Trophoblast cell (in vitro differentiated cells and primary cell): Measurements from ENCODE around the gene LRIG1. TPM values are rescaled to one million over a fixed set of nuclear protein-coding genes. Genes with fewer than 3 reads are reported as not detected.

Source experiments
- DNase-seq, 2 donors: peaks; one replicate each; pipeline ENCODE4 v3.0.0-alpha.2; 2016
- H2AFZ ChIP-seq: 2 replicates; pipeline ENCODE4 v1.6.1; 2013; ENCODE audit warnings: low read length, moderate library complexity, mild to moderate bottlenecking; ENCODE audit not compliant: insufficient read depth, poor library complexity
- H2AK5ac ChIP-seq: 2 replicates; pipeline ENCODE4 v1.6.1; 2013; ENCODE audit warnings: mild to moderate bottlenecking, low read length
- H2BK120ac ChIP-seq: 2 replicates; pipeline ENCODE4 v1.6.1; 2013; ENCODE audit warnings: low read length, mild to moderate bottlenecking, moderate library complexity; ENCODE audit not compliant: insufficient read depth, poor library complexity
- H2BK12ac ChIP-seq: 2 replicates; pipeline ENCODE4 v1.6.1; 2013; ENCODE audit warnings: mild to moderate bottlenecking, low read length, moderate library complexity
- H2BK5ac ChIP-seq: 2 replicates; pipeline ENCODE4 v1.6.1; 2013; ENCODE audit warnings: low read length, low read depth, moderate library complexity, mild to moderate bottlenecking; ENCODE audit not compliant: poor library complexity
- H3K14ac ChIP-seq: 2 replicates; pipeline ENCODE4 v1.6.1; 2013; ENCODE audit warnings: mild to moderate bottlenecking, low read length
- H3K18ac ChIP-seq: 2 replicates; pipeline ENCODE4 v1.6.1; 2013; ENCODE audit warnings: mild to moderate bottlenecking, low read length
- H3K23ac ChIP-seq: 2 replicates; pipeline ENCODE4 v1.6.1; 2013; ENCODE audit warnings: low read length
- H3K27ac ChIP-seq: 2 replicates; pipeline ENCODE4 v1.5.1; 2013; ENCODE audit warnings: low read depth, mild to moderate bottlenecking, inconsistent platforms, low read length, moderate library complexity
- H3K27me3 ChIP-seq: 2 replicates; pipeline ENCODE4 v1.6.1; 2013; ENCODE audit warnings: inconsistent platforms, mild to moderate bottlenecking, low read length, moderate library complexity; ENCODE audit not compliant: insufficient read depth
- H3K36me3 ChIP-seq, 2 experiments: 1 replicate in 1 of 2; 2 replicates in 1 of 2; pipeline ENCODE4 v1.6.1; 2013; ENCODE audit warnings: low read length in 2 of 2, mild to moderate bottlenecking in 2 of 2, moderate library complexity in 1 of 2; ENCODE audit not compliant: insufficient read depth in 2 of 2, control insufficient read depth in 1 of 2
- H3K4ac ChIP-seq: 2 replicates; pipeline ENCODE4 v1.6.1; 2013; ENCODE audit warnings: low read depth, mild to moderate bottlenecking, low read length, moderate library complexity
- H3K4me1 ChIP-seq, 2 experiments: 1 replicate in 1 of 2; 2 replicates in 1 of 2; pipeline ENCODE4 v1.6.1; 2013; ENCODE audit warnings: low read length in 2 of 2, mild to moderate bottlenecking in 2 of 2, moderate library complexity in 1 of 2; ENCODE audit not compliant: insufficient read depth in 2 of 2, control insufficient read depth in 1 of 2
- H3K4me2 ChIP-seq: 2 replicates; pipeline ENCODE4 v1.6.1; 2013; ENCODE audit warnings: inconsistent platforms, mild to moderate bottlenecking, low read length, moderate library complexity
- H3K4me3 ChIP-seq: 2 replicates; pipeline ENCODE4 v1.5.1; 2013; ENCODE audit warnings: mild to moderate bottlenecking, low read depth, low read length, inconsistent platforms
- H3K79me1 ChIP-seq: one replicate; pipeline ENCODE4 v1.6.1; 2013; ENCODE audit warnings: low read length
- H3K79me2 ChIP-seq: 2 replicates; pipeline ENCODE4 v1.6.1; 2013; ENCODE audit warnings: low read length, mild to moderate bottlenecking; ENCODE audit not compliant: control insufficient read depth, insufficient read depth, poor library complexity
- H3K9ac ChIP-seq: 2 replicates; pipeline ENCODE4 v1.6.1; 2013; ENCODE audit warnings: mild to moderate bottlenecking, low read length
- H3K9me3 ChIP-seq: 2 replicates; pipeline ENCODE4 v1.6.1; 2013; ENCODE audit warnings: low read depth, mild to moderate bottlenecking, control low read depth, inconsistent platforms, low read length; ENCODE audit not compliant: insufficient read depth
- H4K12ac ChIP-seq: 2 replicates; pipeline ENCODE4 v1.6.1; 2013; ENCODE audit warnings: low read depth, mild to moderate bottlenecking, low read length, moderate library complexity
- H4K8ac ChIP-seq: 2 replicates; pipeline ENCODE4 v1.6.1; 2013; ENCODE audit warnings: low read depth, mild to moderate bottlenecking, low read length, moderate library complexity
- H4K91ac ChIP-seq: one replicate; pipeline ENCODE4 v1.6.1; 2013; ENCODE audit warnings: low read depth, mild to moderate bottlenecking, low read length, moderate library complexity
- WGBS: extraction: QIAGEN DNeasy Blood & Tissue Kit; methylation state at CpG from one replicate; pipeline ENCODE4 v1.1.7; 2013; ENCODE audit warnings: missing lambda C conversion rate; ENCODE audit not compliant: insufficient read length, insufficient coverage; ENCODE audit errors: extremely low coverage; 5-methylcytosine and 5-hydroxymethylcytosine counted together
- polyA plus RNA-seq: library from polyadenylated mRNA; stranded (reverse); fragments of 200-250 nt; gene quantifications from 2 replicates; pipeline ENCODE4 v1.2.3, GENCODE V29; 2013

LRIG1 gene, protein sequence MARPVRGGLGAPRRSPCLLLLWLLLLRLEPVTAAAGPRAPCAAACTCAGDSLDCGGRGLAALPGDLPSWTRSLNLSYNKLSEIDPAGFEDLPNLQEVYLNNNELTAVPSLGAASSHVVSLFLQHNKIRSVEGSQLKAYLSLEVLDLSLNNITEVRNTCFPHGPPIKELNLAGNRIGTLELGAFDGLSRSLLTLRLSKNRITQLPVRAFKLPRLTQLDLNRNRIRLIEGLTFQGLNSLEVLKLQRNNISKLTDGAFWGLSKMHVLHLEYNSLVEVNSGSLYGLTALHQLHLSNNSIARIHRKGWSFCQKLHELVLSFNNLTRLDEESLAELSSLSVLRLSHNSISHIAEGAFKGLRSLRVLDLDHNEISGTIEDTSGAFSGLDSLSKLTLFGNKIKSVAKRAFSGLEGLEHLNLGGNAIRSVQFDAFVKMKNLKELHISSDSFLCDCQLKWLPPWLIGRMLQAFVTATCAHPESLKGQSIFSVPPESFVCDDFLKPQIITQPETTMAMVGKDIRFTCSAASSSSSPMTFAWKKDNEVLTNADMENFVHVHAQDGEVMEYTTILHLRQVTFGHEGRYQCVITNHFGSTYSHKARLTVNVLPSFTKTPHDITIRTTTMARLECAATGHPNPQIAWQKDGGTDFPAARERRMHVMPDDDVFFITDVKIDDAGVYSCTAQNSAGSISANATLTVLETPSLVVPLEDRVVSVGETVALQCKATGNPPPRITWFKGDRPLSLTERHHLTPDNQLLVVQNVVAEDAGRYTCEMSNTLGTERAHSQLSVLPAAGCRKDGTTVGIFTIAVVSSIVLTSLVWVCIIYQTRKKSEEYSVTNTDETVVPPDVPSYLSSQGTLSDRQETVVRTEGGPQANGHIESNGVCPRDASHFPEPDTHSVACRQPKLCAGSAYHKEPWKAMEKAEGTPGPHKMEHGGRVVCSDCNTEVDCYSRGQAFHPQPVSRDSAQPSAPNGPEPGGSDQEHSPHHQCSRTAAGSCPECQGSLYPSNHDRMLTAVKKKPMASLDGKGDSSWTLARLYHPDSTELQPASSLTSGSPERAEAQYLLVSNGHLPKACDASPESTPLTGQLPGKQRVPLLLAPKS
- 0.33 and 0.42 TPM in 2 replicates for polyA plus RNA-seq

DNA sequence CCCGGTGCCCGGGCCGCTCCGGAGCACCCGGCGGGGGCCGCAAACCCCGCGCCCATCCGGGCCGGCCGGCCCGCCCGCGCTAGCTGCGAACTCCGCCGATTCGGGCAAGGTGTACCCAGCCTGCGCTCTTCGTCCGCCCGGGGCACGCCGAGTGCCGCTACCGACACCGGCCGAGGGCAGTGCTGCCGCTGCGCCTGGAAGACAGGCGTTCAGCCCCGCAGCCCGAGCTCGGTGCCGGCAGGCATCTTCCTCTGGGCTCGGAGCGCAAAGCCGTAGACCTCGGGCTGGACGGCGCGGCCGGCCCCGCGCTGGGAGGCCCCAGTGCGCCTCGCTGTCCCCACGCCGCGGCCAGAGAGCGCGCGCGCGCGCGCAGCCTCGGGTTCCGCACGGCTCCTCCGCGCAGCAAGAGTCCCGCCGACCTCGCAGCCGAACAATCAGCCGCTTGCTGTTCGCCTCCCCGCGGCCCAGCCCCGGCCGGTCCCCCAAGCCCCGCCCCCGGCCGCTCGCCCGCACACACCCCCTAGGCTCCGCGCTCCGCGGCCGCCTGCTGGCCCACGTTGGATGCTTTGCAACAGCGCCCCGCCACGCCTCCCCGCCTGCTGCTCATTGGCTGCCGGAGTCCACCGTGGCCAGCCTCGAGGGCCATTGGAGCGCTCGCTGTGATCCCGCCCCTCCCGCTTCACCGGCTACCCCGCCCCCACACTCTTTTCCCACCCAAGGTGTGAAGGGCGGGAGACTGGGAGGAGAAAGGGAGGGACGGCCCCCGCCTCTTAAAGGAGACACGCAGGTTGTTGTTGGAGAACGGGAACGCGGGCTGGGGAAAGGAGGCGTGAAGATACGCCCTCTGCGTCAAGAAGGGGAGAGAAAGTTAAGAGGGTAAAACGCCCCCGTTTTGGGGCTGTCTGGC is at the start of gene LRIG1:
TSS of gene LRIG1 (minus strand) at position 447 of the 907 bp plus-strand sequence. CDS start 615 bp downstream, outside the sequence.
- DNase-seq: peak; percentile 98
- peaks cover 6 to 9% of the 10 kb centered on the region in 2 experiments for H3K4me1 ChIP-seq

DNA sequence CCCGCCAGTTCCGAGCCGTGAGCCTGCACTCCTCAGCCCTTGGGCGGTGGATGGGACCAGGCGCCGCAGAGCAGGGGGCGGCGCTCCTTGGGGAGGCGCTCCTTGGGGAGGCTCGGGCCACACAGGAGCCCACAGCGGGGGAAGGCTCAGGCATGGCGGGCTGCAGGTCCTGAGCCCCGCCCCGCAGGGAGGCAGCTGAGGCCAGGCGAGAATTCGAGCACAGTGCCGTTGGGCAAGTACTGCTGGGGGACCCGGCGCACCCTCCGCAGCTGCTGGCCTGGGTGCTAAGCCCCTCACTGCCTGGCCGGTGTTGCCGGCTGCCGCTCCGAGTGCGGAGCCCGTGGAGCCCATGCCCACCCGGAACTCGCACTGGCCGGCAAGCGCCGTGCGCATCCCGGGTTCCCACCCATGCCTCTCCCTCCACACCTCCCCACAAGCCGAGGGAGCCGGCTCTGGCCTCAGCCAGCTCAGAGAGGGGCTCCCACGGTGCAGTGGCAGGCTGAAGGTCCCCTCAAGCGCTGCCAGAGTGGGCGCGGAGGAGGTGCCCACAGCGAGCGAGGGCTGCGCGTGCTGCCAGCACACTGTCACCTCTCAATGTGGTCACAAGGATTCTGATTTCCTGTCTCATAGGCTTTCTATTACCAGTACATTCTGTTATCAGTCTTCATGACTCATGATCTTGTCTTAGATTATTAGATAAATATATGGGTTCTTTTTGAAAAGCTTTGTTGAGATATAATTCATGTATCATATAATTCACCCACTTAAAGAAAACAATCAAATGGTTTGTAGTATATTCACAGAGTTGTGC is 44.0 kb upstream of the LRIG1 start:
- no peak overlapping the region for H3K9ac ChIP-seq
- H3K4ac ChIP-seq: no peak overlapping the region
- no peaks in the 10 kb centered on the region for H3K36me3 ChIP-seq
- H3K79me2 ChIP-seq: no peaks in the 10 kb centered on the region
- peak in 1 of 2 donors; percentile 14 for DNase-seq
- no peak overlapping the region for H2BK120ac ChIP-seq
- H3K18ac ChIP-seq: no peak overlapping the region
- no peaks in the 10 kb centered on the region for H3K27me3 ChIP-seq
- no peak overlapping the region for H3K4me2 ChIP-seq
- no peak overlapping the region for H2BK12ac ChIP-seq
- H3K4me3 ChIP-seq: no peak overlapping the region
- H4K91ac ChIP-seq: no peak overlapping the region
- H2AFZ ChIP-seq: no peak overlapping the region
- no peak overlapping the region for H3K14ac ChIP-seq
- H3K4me1 ChIP-seq: no peaks in the 10 kb centered on the region
- H3K9me3 ChIP-seq: peaks cover 4% of the 10 kb centered on the region
- WGBS: no CpG with 5 or more reads among the region's 43 CpGs
- H4K8ac ChIP-seq: no peak overlapping the region
- no peak overlapping the region for H4K12ac ChIP-seq
- no peaks in the 10 kb centered on the region for H3K79me1 ChIP-seq
- no peak overlapping the region for H2BK5ac ChIP-seq
- H3K23ac ChIP-seq: no peak overlapping the region
- H3K27ac ChIP-seq: no peak overlapping the region
- H2AK5ac ChIP-seq: no peak overlapping the region

More for the DNA sequence above, at the start of gene LRIG1:
- H3K4me2 ChIP-seq: peak within 1 kb of the TSS; percentile 99
- H3K79me1 ChIP-seq: peaks cover 1% of the 10 kb centered on the region
- no peak within 1 kb of the TSS for H3K4ac ChIP-seq
- no peak within 1 kb of the TSS for H2BK12ac ChIP-seq
- H3K36me3 ChIP-seq: no peaks in the 10 kb centered on the region
- H3K27ac ChIP-seq: no peak within 1 kb of the TSS
- peak within 1 kb of the TSS; percentile 88 for H2AFZ ChIP-seq
- peak within 1 kb of the TSS; percentile 4 for H3K9ac ChIP-seq
- peak within 1 kb of the TSS; percentile 35 for H4K8ac ChIP-seq
- H2BK120ac ChIP-seq: no peak within 1 kb of the TSS
- peak within 1 kb of the TSS; percentile 57 for H3K14ac ChIP-seq
- peak within 1 kb of the TSS; percentile 79 for H3K4me3 ChIP-seq
- H3K9me3 ChIP-seq: no peaks in the 10 kb centered on the region
- no peak within 1 kb of the TSS for H2AK5ac ChIP-seq
- H3K79me2 ChIP-seq: no peaks in the 10 kb centered on the region
- H3K27me3 ChIP-seq: peaks cover 13% of the 10 kb centered on the region
- no peak within 1 kb of the TSS for H4K91ac ChIP-seq
- H3K18ac ChIP-seq: no peak within 1 kb of the TSS
- no peak within 1 kb of the TSS for H4K12ac ChIP-seq
- WGBS: no CpG with 5 or more reads among the region's 109 CpGs
- H3K23ac ChIP-seq: no peak within 1 kb of the TSS
- H2BK5ac ChIP-seq: no peak within 1 kb of the TSS

DNA sequence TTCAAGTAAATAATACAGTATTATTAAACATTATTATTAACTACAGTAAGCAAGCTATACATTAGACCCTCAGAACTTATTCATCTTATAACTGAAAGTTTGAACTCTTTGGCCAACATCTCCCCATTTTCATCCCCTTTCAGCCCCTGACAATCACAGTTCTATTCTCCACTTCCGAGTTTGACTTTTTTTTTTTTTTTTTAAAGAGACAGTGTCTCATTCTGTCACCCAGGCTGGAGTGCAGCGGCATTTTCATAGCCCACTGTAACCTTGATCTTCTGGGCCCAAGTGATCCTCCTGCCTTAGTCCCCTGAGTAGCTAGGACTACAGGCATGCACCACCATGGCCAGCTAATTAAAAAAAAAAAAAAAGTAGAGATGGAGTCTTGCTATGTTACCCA is 41.3 kb upstream of the LRIG1 start:
- Histone ChIP-seq H2BK5ac (no peak overlapping the region), H4K8ac (no peak overlapping the region), H3K4me2 (no peak overlapping the region), H3K4ac (no peak overlapping the region), H3K27ac (no peak overlapping the region), H2BK12ac (no peak overlapping the region), H3K18ac (no peak overlapping the region), H2AK5ac (no peak overlapping the region), H3K4me3 (no peak overlapping the region), H3K4me1 (no peaks in the 10 kb centered on the region), H3K9me3 (peaks cover 4% of the 10 kb centered on the region), H3K27me3 (no peaks in the 10 kb centered on the region), H3K9ac (no peak overlapping the region), H4K12ac (no peak overlapping the region), H3K14ac (no peak overlapping the region), H2AFZ (no peak overlapping the region), H3K36me3 (no peaks in the 10 kb centered on the region), H2BK120ac (no peak overlapping the region), H4K91ac (no peak overlapping the region), H3K23ac (no peak overlapping the region), H3K79me2 (no peaks in the 10 kb centered on the region), H3K79me1 (no peaks in the 10 kb centered on the region)
- WGBS: no CpG with 5 or more reads among the region's 2 CpGs
- no peak for DNase-seq
